Gastrocnemius medialis (tissue), 4 donors: ENCODE results near the gene GRIK1.

Experiments
- CTCF ChIP-seq, 5 experiments: fragments of 450-650 bp in 3 of 5; fragments of 200-600 bp in 2 of 5; sonication (generic) in 2 of 5; IDR thresholded peaks in 4 of 5; conservative IDR thresholded peaks in 1 of 5; 1 replicate in 4 of 5; 2 replicates in 1 of 5; pipeline ENCODE4 v1.5.1; 2016 to 2019; ENCODE audit warnings: antibody characterized with exemption in 5 of 5, mild to moderate bottlenecking in 3 of 5, moderate library complexity in 3 of 5
- POLR2A ChIP-seq, 2 donors: fragments of 450-650 bp; IDR thresholded peaks; one replicate each; pipeline ENCODE4 v1.6.1; 2017; ENCODE audit warnings: antibody characterized with exemption in 2 of 2, mild to moderate bottlenecking in 2 of 2, moderate library complexity in 2 of 2

- no peak for TF ChIP-seq CTCF (IDR thresholded peaks at IDR 0.05 in 4 of 5, conservative IDR thresholded peaks at IDR 0.05 in 1 of 5)
- no peak for TF ChIP-seq POLR2A (IDR thresholded peaks at IDR 0.05)
These were observed 426.3 kb downstream of the GRIK1 start for GRCh38 chr21:29513535-29513934.
